Brain microvascular endothelial cell (primary cell): ENCODE measurements around the gene CLDN19.

Experiments used
- DNase-seq: peaks from one replicate; pipeline ENCODE4 v3.0.0-alpha.2; 2020
- H3K27ac ChIP-seq: fragments of 250-450 bp; sonication (Bioruptor Pico); 2 replicates; pipeline ENCODE4 v1.5.1; 2020; ENCODE audit warnings: mild to moderate bottlenecking, moderate library complexity
- H3K27me3 ChIP-seq: fragments of 250-450 bp; sonication (Bioruptor Pico); replicated peaks from 2 replicates; pipeline ENCODE4 v1.5.1; 2020; ENCODE audit warnings: mild to moderate bottlenecking
- H3K36me3 ChIP-seq: fragments of 250-450 bp; sonication (Bioruptor Pico); replicated peaks from 2 replicates; pipeline ENCODE4 v1.5.1; 2020; ENCODE audit warnings: mild to moderate bottlenecking
- H3K4me3 ChIP-seq: 2 replicates; pipeline ENCODE4 v1.5.1; 2011; ENCODE audit warnings: low read depth, mild to moderate bottlenecking, control low read depth, low read length, moderate library complexity
- CTCF ChIP-seq: IDR thresholded peaks from 2 replicates; pipeline ENCODE4 v1.5.1; 2011; ENCODE audit warnings: low read depth, mild to moderate bottlenecking, moderate library complexity, low read length, control low read depth, inconsistent platforms; ENCODE audit errors: missing control alignments
- in situ Hi-C: cut with HindIII; loops from 2 replicates; pipeline ENCODE4 v1.10.0; 2017; ENCODE audit warnings: low sequenced_read_pairs, low pct_ligation_motif_present

Gene CLDN19

GRCh38 chr1:42773420-42773819 lies 33.4 kb upstream of the CLDN19 start:
- Histone ChIP-seq H3K27ac (no peak overlapping the region), H3K36me3 (peaks cover 28% of the 10 kb centered on the region), H3K27me3 (no peaks in the 10 kb centered on the region), H3K4me3 (no peak overlapping the region)
- DNase-seq = no peak
- TF ChIP-seq CTCF = no peak
- in situ Hi-C loops = no loop called here

DNA sequence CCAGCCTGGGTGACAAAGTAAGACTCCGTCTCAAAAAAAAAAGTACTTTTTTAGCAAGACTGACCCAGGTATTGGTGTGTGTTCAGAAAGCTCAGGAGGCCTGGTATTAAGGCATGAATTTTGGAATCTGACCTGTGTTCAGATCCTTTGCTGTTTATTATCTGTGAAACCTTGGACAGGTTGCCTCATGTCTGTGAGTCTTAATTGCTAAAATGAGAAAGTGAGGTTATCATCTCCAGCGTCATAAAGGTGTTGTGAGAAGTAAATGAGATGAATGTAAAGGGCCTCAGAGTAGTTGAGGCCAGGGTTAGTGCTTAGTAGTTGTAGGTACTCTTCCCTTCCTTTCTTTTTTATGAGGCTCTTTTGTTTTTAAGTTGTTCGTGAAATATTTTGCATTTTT lies 29.8 kb upstream of the CLDN19 start:
- TF ChIP-seq CTCF = no peak
- no peak for DNase-seq
- in situ Hi-C loops = no loop called here
- H3K4me3 ChIP-seq = no peak overlapping the region
- no peak overlapping the region for H3K27ac ChIP-seq
- H3K36me3 ChIP-seq = peaks cover 7% of the 10 kb centered on the region
- no peaks in the 10 kb centered on the region for H3K27me3 ChIP-seq

DNA sequence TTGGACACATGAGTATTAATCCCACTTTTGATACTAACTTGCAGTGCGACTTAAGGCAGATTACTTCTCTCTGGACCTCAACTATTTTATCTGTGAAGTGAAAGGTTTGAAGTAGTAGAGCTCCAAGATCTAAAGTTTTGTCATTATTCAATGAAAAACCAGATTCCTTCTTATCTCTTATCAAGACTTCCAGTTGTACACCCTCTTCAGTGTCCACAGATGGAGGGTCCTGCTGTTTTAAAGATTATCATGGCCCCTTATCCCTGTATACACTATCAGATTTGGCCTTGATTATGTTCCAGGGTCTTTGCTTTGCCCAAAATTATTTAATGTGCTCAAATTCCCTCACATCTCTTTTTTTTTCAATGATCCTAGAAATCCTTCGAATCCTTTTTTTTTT lies 28.1 kb upstream of the CLDN19 start:
- no peak for TF ChIP-seq CTCF
- DNase-seq = no peak
- Histone ChIP-seq H3K27ac (no peak overlapping the region), H3K36me3 (no peaks in the 10 kb centered on the region), H3K4me3 (peak overlapping the region; percentile 95), H3K27me3 (no peaks in the 10 kb centered on the region)
- in situ Hi-C loops = no loop called here

DNA sequence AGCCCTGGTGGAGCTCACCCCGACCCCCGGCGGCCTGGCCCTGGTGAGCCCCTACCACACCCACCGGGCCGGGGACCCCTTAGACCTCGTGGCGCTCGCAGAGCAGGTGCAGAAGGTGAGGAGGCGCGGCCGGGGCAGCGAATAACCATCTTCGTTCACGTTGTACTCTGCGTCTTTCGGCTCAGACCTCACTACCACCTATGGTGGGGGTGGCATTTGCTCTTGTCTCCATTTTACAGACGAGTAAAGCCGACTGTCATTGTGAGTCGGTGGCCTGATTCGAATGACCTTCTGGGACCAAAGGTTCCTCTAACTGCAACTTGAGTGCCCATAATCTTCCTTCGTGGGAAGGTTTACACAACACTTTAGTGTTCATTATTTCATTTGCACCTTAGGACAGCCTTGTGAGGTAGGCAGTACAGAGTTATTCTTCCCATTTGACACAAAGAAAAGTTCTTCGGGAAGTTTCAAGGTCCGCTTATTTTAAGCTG lies 27.5 kb upstream of the CLDN19 start:
- in situ Hi-C loops = no loop called here
- no peak for DNase-seq

GRCh38 chr1:42766741-42767509 lies 26.9 kb upstream of the CLDN19 start, which contains the start of the genes C1orf50 and P3H1:
Gene C1orf50 (plus strand): TSS chr1:42767249. CDS start chr1:42767312, 63 bp downstream.
Gene P3H1 (minus strand): TSS chr1:42767028. CDS start chr1:42766971, 57 bp downstream.
- peak; percentile 99 for DNase-seq
- no peaks in the 10 kb centered on the region for H3K27me3 ChIP-seq
- peak within 1 kb of the TSS; percentile 58 for H3K27ac ChIP-seq
- in situ Hi-C loops = no loop called here
- peaks cover 8% of the 10 kb centered on the region for H3K36me3 ChIP-seq
- peak within 1 kb of the TSS; percentile 95 for H3K4me3 ChIP-seq
- TF ChIP-seq CTCF = no peak

More for the DNA sequence above, 27.5 kb upstream of the CLDN19 start:
- Histone ChIP-seq H3K4me3 (peak overlapping the region; percentile 95), H3K36me3 (peaks cover 2% of the 10 kb centered on the region), H3K27ac (peak overlapping the region; percentile 58), H3K27me3 (no peaks in the 10 kb centered on the region)
- TF ChIP-seq CTCF = no peak
